Measurements from ENCODE around the gene PDE2A. TPM values are rescaled to one million over a fixed set of nuclear protein-coding genes. Genes with fewer than 3 reads are reported as not detected.

Gene PDE2A
- total RNA-seq, 1 donor from 2014 or later = 63.2 TPM

DNA sequence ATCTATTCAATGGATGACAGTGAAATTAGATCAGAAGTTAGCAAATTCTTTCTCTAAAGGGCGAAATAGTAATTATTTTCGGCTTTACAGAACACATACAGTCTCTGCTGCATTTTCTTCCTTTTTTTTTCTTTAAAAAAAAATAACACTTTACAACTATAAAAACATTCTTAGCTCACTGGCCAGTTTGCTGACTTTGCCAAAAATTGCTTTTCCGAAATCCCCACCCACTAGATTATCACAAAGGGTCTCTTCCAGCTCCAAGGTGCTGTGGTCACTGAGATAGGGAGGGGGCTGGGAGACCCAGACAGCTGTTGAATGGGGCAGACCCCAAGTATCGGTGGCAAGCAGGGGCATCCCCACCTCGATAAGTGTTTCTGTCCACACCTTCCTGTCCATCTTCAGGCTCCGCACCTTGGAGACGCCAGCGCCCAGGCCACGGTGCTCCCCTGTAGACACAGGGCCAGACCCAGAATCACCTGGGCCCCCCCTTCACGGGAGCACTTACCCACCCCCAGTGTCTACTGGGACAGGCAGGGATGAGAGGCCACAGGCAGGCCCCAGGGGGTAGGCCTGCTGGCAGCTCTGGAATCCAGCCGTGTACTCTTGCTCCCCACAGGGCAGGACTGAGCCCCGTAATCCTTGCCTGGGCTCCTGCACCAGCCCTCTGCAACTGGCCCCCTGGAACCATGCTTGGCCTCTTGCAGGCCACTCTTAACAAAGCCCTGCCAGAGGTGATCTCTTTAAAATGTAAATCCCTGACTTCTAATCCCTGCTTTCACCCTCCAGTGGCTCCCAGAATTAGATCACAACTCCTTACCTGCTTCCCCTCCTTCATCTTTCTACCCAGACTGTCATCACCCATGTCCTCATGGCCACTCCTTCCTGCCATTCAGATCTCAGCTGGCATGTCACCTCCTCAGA is 31.5 kb upstream of the PDE2A start:
- DNase-seq (ENCODE audit: low spot score in 2 of 2) (no peak), FAIRE-seq (no peak)

DNA sequence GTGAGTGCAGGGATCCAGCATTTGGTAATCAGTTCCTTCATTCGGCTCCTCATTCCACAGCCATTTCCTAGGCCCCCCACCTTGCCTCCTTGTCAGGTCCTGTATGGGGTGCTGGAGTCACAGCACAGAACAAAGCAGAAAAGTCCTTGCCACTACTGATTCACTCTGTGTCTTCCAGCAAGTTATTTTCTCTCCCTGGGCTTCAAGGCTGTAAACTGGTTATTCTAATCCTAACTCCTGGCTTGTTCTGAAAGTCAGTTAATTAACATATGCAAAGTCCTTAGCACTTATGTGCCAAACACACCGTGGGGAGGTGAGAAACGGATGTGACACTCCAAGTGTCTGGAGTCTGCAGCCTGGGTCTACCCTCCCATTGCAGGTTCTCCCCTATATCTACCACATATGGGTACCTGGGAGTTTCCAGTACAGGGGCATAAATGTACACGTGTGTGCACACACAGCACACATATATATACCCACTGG is 30.6 kb upstream of the PDE2A start:
- no peak for FAIRE-seq
- no peak for DNase-seq (ENCODE audit: low spot score in 2 of 2)

DNA sequence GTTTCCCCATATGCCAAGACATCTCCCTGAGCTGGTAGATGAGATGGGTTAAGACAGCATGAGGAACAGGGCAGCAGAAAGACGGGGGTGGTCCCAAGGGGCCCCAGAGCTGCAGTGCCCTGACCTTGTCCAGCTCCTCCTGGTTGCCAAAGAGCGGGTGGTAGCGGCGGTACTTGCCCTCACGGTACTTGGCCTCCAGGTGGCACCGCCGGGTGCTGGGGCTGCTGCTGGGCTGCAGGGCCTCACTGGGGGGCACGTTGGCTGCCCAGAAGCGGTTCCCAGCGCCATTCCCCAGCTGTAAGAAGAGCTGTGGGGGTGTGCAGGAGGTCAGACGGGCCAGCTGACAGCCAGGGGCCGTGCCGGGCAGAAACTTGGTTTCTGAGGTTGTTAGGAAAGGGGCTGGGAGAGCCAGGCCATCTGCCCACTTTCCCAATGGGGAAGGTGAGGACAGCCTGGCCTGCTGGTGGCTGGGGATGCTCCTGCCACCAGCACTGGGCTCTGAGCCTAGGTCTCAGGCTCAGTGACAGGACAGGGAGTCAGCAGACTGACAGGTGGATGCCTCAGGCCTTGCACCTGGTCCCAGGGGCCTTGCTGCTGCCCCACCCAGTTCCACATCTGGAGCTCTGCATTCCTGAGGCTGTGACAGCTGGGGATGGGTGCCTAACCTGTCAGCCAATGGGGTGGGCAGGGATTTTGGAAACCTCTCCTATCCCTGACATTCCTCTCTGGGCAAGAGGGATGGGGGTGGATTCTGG is 30.0 kb upstream of the PDE2A start:
- FAIRE-seq = no peak

DNA sequence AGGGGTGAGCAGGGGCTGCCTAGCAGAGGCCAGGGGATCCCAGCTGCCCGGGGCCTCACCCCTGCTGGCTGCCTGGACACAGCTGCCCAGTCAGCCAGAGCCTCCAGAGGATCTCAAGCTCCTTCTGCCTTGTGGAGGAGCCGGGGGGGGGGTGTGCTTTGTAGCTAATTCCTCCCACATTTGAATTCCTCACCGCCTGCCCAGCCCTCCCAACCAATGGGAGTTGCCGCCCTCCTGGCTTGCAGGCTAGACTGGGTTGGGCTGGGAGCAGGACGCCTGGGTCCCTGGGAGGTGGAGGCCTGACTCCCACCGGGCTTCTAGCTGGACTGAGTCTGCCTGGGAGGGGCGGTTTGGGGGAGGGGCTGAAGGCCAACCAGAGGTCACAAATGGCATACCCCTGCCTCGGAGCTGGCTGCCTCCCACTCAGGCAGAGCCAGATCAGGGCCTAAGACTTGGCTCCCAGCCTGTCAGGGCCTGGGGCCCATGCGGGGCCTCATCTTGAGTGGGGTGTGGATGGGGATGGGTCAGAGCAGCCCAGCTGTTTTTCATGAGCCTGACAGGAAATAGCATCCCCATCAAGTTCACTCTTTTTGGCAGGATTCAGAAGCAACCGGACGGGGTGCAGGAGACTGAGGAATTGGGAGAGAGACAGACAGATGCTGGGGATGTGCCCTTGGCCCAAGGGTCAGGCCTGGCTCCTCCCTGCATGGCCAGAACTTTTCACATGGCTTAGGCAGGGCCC is 29.2 kb upstream of the PDE2A start:
- FAIRE-seq = no peak
- peak; percentile 53 to 58 for DNase-seq (ENCODE audit: low spot score in 2 of 2)

More for the DNA sequence above, 30.0 kb upstream of the PDE2A start:
- DNase-seq (ENCODE audit: low spot score in 2 of 2) = no peak

DNA sequence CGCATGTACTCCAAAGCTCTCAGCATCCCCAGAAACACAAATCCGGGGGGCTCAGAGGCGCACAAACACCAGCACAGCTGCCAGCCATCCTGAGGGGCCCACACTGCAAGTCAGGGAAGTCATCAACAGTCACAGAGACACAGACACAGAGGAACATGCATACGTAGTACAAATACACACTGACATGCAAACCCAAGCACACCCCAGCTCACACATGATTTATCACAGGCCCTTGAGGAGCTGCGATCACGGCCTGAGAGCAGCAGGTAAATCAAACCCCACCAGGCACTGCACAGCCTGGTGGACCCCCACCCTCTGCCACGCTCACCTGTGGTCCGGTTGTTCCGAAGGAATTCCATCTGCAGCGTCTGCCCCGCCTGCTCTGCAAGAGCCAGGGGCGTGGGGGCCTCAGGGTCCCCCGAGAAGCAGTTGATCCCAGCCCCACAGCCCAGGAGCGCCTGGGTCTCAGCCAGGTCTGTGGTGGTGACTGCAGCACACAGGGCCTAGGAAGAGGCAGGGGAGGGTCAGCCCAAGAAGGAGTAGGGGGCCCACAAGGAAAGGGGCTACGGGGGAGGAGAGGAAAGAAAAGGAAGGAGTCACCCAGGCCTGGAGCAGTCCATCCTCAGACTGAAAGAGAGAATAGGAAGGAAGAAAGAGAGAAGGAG is 28.5 kb upstream of the PDE2A start:
- FAIRE-seq = no peak
- no peak for DNase-seq (ENCODE audit: low spot score in 2 of 2)

DNA sequence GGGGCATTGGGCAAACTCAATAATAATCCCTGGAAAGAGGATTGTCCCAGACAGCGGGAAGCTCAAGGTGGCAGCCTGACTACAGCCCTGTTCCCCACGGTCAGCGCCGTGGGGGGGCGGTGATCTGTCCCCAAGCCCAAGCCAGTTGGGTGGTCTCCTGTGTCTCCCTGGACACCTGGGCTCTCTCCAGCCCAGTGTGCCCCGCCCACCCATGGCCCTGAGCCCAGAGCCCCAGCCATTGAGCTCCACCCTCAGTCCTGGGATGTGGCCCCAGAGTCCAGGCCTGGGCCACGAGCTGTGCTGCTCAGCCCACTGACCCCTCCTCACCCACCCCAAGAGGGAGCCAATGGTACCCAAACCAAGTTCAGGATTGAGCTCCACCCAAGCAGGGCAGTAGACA is 27.9 kb upstream of the PDE2A start:
- FAIRE-seq = no peak

DNA sequence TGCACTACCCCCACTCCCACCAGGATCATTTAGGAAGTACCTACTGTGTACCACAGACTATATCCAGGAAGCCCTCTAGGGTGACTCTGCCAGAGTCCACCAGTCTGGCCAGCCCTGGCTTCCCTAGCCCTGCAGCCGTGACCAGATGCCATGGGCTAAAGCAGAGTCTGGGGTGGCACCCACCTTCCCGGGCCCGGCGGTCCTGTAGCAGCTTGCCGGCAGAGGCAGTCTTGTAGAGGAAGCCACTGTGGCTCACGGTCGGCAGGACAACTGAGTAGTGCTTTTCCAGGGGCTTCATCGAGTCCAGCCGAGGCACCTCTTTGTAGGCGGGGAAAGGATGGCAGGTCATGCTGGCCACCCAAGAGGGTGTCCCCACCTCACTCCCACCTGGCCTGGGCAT is 27.2 kb upstream of the PDE2A start:
- FAIRE-seq (no peak), DNase-seq (ENCODE audit: low spot score in 2 of 2) (no peak)

More for the DNA sequence above, 27.9 kb upstream of the PDE2A start:
- DNase-seq (ENCODE audit: low spot score in 2 of 2) = no peak

DNA sequence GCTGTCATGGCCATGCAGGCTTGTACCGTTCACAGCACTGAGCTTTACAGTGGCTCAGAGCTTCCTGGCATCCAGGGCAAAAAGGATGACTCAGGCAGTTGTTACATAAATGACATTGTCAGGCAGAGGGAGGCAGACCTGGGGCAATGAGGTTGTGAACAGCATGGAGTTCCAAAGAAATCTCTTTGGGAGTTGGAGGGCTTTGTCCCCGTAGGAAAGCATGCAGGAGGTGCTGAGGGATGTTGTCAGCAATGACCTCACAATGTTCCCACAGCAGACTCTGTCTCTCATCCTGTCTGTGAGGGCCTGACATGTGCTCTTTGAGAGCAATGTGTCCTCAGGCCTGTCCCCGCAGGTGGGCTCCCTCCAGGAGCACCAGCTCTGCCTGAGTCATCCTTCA is 25.9 kb upstream of the PDE2A start:
- DNase-seq (ENCODE audit: low spot score in 2 of 2) (no peak), FAIRE-seq (no peak)

DNA sequence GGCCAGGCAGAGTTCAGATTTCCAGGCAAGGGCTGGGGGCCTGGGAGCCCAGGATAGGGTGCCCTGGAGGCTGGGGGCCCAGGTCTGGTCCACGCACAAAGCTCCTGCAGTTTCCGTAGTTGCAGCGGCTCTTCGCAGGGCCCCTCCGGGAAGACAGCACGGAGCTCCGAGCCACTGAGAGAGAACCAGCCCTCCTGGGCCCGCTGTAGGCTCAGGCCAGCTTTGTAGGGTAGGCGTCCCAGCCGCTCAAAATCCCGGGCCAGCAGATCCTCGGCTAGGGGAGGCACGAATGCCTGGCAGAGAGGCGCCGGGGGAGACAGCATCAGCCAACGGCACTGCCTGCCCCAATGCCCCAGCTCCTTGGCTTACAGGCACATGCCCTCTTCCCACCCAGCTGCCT is 23.6 kb upstream of the PDE2A start:
- DNase-seq (ENCODE audit: low spot score in 2 of 2) (no peak), FAIRE-seq (no peak)

DNA sequence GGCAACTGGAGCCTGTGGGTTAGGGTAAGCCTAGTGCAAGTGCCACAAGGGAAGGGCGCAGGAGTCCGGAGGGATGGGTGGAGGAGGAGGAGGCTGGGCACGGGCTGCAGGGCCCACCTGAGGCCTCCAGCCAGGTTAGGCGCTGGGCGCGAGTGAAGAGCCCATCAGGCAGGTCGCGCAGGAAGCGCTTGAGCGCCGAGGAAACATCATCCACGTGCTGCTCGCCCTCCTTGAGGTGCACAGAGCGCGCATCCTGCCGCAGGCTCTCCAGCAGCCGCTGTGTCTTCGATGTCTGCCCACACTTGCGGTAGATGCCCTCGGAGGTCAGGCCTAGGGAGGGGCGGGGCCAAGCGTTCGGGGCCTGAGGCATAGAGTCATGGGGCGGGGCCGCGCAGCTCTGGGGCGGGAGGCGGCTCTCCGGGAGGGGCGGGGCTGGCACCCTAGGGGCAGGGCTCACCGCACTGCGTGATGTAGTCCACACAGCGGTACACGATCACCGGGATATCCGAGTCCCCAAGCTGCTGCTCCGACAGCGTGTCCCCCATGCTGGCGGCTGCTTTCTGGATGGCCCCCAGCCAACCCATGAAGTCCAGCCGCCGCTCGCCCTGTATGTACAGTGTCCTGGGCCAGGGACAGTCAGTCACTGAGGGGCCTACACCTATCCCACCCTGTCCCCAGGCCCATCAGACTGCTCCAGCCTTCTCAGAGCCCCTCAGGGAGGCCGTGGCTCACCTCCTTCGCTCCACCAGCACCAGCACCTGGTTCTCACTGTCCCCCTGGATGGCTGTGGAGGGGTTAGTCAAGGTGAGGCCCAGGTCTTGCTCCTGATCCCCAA is 22.9 kb upstream of the PDE2A start:
- FAIRE-seq = no peak

DNA sequence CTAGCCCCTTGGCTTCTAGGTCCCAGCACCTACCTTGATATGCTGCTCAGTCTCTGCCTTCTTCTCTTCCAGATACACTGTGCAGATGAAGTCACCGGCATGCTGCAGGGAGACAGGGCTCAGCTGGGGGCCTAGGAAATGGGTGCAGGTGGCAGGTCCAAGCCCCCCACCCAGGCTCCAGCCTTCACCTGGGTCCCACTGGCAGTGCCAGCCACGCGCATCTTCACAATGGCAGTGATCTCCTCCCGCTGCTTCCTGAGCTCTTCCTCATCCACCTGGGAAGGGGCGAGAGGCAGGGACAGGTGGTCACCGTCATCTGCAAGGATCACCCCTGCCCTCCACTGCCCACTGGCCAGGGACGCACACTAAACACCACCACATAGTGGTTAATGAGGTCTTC is 21.1 kb upstream of the PDE2A start:
- FAIRE-seq (no peak), DNase-seq (ENCODE audit: low spot score in 2 of 2) (no peak)

More for the DNA sequence above, 22.9 kb upstream of the PDE2A start:
- no peak for DNase-seq (ENCODE audit: low spot score in 2 of 2)

DNA sequence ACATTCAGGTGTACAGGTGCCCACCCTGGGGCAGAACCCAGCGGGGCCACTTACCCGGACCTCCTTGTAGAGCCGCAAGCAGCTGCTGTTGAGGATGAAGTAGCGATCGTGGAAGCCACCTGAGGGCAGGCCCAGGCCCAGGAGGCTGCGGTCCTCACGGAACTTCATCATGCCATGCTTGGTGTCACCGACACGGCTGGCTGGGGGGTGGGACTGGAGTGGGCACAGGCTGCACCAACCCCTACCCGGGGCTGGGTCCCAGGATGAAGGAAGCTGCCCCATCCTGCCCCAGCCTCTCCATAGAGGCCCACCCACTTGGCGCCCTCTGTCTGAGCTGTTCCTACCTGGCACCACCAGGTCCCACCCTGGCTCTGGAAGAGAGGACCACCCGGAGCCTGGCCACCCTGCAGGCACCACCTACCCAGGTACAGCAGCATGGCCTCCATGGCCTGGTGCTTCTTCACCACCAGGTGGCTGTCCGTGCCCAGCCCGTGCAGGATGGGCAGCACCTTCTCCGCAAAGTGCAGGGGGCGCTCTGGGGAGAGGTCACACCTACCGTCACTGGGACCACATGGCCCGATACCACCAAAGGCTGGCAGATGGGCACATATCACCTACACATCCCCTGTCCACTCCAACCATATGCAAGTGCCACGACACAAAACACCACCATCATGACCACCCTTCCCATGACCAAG is 19.2 kb upstream of the PDE2A start:
- FAIRE-seq (no peak), DNase-seq (ENCODE audit: low spot score in 2 of 2) (no peak)

DNA sequence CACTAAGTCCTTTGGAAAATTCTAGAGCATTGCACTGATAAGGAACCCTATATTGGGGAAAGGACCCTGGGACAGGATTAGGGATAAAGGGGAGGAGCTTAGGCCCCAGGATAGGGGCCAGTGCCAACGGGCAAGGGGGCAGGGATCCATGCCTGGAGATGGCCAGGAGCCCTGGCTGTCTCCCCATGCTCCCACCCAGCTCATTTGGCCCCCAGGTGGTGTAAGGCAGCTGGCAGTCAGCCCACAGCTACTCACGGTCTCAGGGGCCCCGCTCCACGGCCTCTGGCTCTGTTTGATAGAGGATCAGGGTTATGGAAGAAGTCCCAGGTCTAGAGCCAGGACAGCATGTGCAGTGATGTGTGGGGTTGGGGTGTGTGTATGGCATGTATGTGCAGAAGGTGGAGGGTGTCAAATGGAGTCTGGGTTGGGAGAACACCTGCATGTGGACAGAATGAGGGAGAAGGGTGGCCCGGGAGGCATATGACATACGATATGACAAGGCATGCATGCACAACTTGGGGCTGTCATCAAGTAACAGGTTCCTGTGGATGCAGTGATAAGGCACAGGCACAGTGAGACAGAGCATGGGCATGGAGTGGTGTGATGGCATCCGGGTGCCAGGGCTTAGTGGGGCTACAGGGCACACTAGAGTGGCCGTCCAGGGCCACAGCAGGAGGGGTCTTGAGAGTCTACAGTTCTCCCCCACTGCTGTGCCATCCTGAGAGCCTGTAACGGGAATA is 18.4 kb upstream of the PDE2A start:
- FAIRE-seq = no peak
- DNase-seq (ENCODE audit: low spot score in 2 of 2) = no peak

DNA sequence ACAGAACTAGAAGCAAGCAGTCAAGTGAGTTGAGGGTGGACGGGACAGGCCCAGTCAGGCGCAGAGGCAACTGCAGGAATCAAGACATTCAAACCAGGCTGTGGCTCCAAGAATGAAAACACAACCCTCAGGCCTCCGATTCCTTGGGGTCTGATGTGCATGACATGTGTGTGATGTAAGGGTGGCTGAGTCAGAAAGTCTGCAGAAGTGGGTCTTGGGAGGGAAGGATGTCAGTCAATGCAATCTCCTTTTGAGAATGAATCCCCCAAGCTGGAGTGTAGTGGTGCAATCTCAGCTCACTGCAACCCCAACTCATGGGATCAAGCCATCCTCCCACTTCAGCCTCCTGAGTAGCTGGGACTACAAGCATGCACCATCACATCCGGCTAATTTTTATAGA is 15.9 kb upstream of the PDE2A start:
- DNase-seq (ENCODE audit: low spot score in 2 of 2) = no peak
- no peak for FAIRE-seq

DNA sequence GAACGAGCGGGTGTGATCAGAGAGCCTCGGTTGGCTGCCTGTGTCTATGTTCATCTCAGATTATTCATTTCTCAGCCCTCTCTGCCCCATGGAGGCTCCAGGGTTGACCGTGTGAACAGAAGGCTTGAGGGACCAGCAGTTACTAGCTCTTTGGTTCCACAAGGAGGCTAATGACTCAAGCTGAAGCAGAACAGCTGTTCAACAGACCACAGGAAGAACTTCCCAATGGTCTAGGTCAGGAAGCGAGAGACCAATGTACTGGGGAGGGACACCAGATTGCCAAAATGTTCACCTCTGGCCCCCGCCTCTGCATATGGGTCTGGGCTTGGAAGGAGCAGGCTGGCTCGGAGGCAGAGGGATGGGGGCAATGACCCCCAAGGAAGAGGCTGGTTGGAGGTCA is 14.7 kb upstream of the PDE2A start:
- DNase-seq (ENCODE audit: low spot score in 2 of 2) (no peak), FAIRE-seq (no peak)

DNA sequence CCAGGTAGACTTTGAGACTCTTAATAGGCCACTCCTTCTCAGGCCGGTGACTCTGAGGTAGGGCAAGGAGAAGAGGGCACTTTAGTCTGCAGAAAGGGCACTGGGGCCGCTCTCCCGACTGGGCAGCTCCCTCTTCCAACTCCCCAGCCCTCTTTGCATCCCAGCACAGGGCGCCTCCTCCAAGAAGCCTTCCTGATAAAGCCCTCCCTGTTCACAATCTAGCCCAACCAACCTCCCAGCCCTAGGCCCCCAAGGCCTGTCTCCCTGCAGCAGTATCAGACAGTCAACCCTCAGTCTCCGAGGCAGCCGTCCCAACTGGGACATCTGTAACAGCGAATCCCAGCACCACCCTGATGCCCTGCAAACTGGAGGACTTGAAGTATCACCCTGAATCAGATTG is 14.3 kb upstream of the PDE2A start:
- no peak for DNase-seq (ENCODE audit: low spot score in 2 of 2)
- no peak for FAIRE-seq

DNA sequence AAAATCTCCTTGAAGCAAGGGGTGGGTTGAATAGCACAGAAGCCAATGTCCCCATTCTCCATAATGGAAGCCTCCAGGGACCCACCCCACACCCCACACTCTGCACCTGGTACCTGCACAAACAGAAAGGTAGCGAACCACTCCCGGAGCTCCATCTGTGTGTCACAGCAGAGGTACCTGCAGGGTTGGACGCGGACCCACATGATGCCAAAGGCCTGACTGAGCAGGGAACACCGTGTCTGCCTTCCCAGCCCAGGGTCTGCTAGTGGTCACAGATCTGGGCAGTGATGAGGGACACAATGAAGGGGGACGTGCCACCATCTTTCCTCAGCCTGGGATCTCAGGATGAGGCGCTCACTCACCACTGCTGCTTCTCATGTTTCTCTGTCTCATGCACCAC is 13.1 kb upstream of the PDE2A start:
- DNase-seq (ENCODE audit: low spot score in 2 of 2) = no peak
- no peak for FAIRE-seq

DNA sequence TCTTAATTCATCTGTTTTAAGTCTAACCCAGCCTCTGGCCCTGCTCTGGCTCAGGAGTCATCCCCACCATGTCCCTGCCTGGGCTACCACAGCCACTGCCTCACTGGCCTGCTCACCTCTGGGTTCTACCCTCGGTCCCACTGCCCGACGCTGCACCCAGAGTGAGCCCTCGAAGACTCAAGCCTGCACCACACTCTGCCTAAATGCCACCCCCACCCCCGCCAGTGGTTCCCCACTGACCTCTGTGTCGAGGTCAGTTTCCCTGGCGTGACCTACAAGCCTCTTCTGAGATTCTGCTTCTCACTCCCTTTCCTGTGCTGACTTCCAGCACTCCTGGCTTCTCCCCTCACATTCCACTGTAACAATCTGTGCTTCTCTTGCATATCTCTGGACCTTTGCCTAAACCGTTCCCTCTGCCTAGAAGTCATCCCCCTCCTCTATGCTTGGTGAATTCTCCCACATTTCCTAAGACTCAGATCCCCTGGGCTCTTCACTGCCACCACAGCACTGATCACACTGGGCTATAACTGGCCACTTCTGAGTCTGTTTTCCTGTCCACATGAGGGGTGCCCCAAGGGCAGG is 12.5 kb upstream of the PDE2A start:
- DNase-seq (ENCODE audit: low spot score in 2 of 2) (no peak), FAIRE-seq (no peak)

Data from frontal cortex (tissue), 4 donors.